Measurements from ENCODE around the gene GABBR2.

GABBR2 gene

DNA sequence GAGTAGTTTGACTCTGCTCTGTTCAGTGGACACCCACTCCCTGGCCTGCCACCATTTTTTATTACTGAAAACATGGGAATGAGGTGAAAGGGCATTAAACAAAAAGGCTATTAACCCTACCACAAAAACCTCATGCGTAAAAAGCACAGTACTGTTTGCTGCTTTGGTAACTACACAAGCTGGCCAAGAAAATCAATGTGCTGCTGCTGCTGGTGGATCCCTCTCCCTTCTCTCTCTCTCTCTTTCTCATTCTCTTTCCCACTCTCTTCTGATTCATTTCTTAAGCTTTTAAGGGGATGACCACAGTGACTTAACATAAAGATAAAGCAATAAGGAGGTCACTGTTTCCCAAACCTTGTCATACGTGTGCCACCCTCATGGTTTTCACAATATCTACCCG lies 270.1 kb downstream of the GABBR2 start:
- DNase-seq (ENCODE audit: low read depth) = no peak

DNA sequence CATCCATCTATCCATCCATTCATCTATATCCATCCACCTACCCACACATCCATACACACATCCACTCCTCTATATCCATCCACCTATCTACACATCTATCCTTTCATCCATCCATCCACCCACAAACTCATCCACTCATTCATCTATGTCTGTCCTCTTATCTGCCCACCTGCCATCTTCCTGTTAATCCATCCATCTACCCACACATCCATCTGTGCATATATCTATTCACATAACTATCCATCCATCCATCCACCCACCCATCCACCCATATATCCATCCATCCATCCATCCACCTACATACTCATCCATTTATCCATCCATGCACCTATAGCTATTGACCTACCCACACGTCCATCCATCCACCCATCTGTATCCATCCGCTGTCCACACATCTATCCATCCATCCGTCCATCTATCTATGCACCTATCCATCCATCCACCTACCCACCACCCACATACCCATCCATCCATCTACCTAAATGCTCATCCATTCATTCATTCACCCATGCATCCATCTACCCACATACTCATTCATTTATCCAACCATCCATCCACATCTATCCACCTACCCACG lies 271.2 kb downstream of the GABBR2 start:
- no peak for DNase-seq (ENCODE audit: low read depth)

DNA sequence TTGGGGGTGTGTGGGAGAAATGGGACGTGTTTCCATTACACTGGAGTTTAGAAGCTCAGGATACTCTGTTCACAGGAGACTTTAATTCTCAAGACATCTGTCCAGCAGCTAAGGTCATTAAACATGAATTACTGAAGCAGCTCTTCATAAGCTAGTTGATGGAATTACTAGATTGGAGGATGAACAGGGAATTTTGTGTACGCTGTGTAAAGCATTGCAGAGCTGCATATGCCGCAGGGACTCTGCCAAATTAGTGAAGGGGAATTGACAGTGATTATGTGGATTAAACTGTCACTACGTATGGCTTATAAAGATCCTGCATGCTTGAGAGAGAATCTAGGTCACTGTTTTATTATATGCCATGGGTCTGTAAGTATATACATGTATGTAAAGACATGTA lies 275.8 kb downstream of the GABBR2 start:
- no peak for DNase-seq (ENCODE audit: low read depth)

DNA sequence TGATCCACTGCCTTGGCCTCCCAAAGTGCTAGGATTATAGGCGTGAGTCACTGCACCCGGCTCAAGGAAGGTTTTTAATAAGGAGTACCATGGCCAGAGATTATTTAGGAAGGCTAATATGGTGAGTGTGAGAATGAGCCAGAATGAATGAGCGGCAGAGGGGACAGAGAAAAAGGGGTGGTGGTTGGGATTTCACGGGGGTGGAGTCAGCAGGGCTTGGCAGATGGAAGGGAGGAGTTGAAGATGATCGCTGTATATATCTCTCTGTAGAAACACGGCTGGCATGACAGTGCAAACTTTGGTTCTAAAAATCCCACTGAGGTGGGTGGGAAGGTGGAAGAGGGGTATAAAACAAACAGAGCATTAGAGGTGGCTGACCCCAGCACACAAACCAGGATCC lies 276.6 kb downstream of the GABBR2 start:
- DNase-seq (ENCODE audit: low read depth) = no peak

DNA sequence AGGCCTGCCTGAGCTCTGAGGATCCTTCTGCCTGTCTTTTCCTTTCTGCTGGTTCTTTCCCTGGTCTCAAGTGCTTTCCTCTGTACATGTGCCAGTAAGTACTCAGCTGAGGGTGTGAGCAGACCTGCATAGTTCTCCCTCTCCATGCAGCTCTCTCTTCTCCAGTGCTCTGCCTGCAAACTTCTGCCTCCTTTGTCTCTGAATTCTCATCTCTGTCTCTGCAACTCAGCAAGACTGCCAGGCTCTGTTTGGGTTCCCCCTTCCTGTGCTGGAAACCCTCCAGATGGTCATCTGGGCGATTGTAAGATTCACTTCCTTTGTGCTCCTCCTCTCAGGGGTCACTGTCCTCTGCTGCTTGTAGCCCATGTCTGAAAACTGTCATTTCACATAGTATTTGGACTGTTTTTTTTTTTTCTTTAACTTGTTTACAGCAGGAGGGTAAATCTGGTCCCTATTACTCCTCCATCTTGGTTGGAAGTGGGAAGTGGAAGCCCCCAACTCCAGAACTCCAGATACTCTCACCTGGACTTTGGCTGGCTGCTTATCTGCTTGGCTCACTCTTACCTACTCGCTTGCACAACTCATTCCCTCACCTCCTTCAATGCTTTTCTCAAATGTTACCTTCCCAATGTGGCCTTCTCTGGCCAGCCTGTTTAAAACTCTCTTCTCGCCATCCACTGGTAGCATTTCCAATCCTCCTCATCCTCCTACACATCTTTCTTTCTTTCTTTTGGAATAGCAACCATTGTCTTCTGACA lies 278.0 kb downstream of the GABBR2 start:
- DNase-seq (ENCODE audit: low read depth) = no peak

DNA sequence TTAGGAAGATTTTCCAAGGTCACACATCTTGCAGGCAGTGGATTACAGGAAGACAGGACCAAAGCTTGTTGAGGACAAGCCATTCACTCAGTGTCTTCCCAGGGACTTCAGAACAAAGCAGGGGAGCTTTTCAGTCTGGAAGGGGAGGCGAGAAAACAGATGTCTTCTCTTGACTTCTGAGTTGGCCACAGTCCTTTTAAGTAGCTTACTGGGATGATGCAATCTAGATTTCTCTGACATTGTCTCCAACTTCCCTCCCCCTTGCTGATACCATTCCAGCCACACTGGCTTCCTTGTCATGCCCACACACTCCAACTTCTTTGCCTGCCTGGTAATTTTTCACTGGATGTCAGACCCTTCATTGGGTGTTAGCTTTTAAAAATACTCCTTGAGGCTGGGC lies 279.1 kb downstream of the GABBR2 start:
- no peak for DNase-seq (ENCODE audit: low read depth)

DNA sequence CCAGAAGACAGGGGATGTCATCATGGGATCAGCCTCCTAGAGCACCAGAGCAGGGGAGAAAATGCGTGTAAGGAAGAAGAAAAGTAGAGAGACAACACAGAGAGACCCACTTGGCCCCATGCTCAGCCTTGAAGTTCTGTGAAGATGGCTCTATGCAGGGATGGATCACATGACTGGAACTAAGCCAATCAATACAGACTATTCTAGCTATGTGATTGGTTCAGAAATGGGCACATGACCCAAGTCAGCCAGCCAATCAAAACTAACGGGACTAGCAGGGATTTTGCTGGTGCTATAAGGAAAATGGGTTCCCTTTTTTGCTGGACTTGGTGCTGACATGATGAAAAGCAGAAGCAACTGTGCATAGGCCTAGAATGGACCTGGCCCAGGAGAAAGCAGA lies 280.3 kb downstream of the GABBR2 start:
- DNase-seq (ENCODE audit: low read depth) = no peak

DNA sequence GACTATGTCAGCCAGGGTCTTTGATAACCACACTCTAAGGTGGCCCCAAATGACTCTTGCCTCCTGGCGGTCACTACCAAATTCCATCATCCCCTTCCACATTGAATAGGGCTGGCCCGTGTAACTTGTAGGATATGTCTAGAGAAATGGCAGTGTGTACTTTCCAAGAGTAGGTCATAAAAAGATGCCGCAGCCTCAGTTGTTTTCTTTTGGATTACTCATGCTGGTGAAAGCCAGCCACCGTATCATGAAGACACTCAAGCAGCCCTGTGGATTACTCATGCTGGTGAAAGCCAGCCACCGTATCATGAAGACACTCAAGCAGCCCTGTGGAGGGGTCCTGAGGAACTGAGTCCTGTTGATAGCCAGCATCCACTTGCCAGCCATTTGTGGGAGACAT lies 281.2 kb downstream of the GABBR2 start:
- no peak for DNase-seq (ENCODE audit: low read depth)

DNA sequence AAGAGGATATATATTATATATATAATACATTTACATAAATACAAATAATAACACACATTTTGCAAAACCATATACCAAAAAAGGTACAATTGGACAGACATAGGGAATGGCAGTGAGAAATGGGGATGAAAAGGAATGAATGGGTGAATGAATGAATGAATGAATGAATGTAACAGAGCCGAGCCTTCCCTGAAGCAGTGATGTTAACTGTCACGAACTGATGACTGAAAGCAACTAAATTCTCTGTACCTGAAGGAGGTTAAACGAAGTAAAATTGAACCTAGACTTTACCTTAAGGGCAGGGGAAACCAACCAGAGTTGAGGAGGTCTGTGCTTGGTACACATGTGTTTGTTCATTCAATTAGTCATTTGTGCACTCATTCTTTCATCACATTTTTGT lies 283.7 kb downstream of the GABBR2 start:
- DNase-seq (ENCODE audit: low read depth) = no peak

DNA sequence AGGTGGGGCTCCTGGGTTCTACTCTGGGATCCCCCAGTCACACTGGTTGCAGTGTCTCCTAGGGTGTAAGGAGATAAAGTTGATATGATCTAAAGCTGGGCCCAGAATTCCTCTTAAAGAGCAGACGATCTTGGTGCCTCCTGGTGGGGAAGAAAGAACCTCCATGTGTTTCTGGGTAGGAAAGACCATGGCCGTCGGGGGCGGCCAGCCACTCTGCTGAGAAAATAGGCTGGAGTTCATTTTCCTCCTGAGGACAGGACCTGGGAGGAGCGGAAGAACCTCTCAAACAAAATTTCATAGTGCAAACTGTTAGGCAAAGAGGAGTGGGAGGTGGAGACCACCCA lies 289.5 kb downstream of the GABBR2 start:
- no peak for DNase-seq (ENCODE audit: low read depth)

DNA sequence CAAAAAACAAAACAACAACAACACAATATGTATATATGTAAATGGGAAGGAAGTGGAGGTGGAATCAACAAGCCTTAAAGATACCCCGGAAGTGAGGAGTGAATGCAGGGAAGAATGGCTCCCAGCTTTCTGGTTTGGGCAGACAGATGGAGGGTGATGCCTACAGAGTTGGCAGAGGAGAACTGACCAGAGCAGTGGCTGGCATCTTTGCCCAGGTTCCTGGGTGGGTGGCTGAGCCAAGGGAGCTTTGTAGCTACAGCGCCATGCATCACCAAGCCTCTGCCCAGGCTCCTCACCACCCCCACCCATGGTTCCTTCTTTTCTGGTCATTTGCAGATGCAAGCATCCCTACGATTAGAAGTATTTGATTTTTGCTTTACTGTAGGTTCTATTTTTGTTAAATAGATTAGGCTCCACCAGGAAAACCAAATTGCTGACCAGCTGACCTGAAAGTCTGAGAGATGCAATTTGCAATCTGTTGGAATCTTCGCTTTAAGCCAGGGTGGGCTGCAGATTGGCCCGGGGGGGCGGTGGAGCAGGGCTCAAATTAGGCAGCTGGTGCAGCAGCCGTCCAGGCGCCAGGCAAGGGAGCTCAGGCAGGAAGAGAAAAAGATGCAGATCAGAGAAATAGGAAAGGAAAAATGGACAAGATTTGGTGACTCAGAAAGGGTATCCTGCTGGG lies 290.0 kb downstream of the GABBR2 start:
- no peak for DNase-seq (ENCODE audit: low read depth)

DNA sequence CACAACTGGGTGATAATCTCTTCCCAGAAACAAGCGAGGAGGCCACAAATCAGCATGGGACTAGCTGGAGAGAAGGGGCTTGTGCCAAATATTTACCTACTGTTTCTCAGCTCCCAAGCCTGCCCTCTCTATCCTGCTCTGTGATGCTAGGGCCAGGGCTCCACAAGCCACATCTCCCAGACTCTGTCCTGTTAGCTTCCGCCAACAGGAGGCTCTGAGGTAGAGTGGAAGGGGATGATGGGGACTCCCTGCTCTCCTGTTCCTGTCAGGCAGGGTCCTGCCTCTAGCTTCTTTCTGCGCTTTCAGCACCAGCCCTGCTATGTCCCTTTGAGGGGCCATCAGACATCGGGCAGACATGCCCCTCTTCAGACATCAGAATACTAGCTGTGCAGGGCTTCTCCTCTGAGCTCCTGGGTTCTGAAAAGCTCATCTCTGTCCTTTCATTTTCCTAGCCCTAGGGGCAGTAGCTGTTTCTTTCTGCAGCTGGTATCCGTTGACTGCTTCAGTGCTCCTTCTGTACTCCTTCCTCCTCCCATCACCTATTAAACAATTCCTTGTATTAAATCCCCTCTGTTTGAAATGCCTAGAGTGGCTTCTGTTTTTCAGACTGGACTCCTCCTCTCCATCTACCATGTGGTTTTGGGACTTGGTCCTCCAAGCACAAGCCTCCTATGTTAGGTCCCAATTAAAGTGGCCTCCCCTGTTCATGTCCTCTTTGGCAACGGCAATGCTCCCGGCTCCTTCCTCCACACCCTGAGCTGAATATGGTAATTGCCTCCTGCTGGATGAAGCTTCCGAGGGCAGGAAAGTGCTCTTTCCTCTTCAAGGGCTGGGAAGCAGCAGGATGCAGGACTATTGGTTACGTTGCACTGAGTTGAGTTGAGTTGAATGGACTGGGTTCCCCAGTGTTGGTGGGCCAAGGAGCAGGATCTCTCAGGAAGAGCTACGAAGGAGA lies 292.2 kb downstream of the GABBR2 start:
- DNase-seq (ENCODE audit: low read depth) = no peak

DNA sequence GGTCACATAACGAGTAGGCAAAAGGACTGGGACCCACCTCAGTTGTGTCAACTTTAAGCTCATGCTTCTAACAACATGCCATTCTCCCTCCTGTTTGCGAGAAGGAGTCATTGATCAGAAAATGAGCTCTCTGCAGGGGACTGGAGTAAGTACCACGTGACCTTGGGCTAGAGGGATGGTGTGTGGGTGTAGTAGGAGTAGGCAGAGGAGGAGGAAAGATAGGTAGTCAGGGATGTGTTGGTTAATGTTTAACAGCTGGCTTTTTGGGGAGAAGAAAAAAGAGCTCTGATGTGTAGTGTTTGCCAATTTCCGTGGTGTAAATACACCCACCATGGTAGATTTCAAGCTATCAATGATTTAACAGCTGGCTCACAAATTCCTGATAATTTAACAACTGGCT lies 293.0 kb downstream of the GABBR2 start:
- no peak for DNase-seq (ENCODE audit: low read depth)

DNA sequence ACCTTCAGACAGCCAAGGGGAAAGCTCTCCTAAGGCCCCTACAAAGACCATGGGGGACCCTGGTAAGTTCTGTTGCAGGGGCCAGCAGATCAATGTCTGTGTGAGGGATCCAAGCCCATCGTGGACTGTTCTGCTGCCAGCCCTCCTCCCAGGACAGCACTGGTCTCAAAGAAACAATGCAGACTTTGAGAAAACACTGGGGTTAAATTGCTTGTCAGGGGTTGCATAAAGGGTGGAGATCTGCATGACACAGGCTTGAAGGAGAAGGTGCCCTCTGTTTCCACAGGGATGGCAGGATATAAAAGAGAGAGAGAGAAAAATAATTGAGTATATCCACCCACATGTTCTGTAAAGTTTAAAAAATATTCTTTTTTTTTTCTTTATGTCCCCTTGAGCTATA lies 295.7 kb downstream of the GABBR2 start:
- DNase-seq (ENCODE audit: low read depth) = no peak

DNA sequence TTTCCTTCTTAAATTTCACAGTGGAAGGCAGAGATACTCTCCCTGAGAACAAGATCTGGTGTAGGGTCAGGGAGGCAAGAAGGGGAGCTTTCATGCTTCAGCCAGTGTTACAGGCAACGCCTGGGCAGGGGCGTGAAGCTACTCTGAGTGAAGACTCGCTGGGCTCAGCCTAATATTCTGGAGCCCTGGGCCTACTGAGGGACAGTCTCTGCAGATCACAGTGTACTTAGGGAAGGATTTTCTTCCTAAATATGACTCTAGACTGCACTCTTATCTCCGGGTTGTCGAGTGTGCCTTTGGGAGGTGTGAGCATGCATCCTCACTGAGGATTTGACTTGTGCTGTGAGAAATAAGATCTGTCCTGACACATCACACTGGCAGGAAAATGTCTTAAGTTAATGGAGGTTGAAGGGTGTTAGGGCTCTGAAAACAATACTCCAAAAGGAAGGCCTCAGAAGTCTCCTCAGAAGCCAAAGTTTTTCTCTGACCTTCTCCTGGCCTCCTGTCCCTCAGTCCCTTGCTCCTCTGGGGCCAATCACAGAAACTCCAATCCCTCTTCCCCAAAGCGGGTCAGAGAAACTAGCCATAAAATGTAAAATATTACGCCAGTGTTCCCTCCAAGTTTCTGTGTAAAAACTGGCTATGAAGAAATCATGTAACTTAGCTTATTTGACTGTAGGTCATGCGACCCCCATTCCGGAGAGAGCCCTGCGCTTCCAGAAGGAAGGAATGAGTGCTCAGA lies 296.5 kb downstream of the GABBR2 start:
- no peak for DNase-seq (ENCODE audit: low read depth)

DNA sequence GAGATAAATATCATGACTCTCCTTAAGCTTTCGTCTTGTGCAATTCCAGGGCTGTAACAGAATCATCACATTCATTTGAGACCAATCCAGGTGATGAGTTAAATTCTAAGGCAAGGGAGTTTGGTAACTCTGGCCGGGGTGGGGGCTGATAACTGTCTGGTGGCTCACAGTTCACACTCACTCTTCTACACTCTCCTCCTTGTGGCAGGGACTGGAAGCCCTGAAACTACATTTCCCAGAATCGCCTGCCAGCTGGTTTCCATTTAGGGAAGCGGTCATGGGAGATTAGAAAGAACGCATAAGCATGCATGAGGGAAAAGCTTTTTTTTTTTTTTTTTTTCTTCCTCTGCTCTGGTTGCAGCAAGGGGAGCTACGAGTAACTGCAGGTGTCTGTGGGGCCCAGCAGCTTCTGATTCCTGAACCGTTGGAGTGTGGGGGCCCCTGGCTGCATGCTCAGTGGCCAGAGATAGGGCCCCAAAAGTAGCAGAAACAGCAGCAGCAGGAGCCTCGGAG lies 298.5 kb downstream of the GABBR2 start:
- DNase-seq (ENCODE audit: low read depth) = no peak

DNA sequence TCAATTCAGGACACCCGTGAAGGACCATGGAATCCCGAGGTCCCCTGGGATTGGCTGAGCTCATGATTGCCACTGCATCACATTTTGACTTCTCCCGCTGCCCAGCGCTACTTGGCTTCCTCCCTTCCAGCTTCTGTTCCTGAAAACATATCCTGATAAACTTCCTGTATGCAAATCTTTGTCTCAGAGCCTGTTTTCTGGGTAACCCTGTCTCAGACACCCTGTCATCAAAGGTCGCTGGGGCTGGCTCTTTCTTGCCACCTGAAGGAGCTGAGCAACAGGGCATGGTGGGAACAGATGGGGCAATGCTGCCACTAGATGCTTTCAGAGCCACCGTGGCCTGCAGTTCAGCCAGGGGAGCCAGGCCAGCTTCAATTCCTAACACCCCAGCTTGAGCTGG lies 299.0 kb downstream of the GABBR2 start:
- DNase-seq (ENCODE audit: low read depth) = no peak

DNA sequence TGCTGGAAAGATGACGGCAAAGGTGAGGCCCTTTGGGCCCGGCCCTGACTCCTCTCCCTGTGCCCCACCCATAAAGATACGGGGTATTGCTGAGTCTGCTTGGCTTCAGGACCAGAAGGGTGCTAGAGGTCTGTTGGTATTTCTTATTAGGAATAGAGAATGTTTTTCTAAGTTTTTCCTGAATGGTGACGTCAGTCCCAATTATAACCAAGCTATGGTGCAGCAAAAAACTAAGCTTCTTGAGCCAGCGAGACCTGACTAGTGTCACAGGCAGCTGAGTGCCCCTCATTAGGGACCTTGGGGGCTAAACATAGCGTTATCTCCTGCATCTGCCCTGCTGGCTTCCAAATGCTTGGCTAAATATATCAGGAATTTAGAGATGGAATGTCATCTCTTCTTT lies 302.3 kb downstream of the GABBR2 start:
- DNase-seq (ENCODE audit: low read depth) = no peak

DNA sequence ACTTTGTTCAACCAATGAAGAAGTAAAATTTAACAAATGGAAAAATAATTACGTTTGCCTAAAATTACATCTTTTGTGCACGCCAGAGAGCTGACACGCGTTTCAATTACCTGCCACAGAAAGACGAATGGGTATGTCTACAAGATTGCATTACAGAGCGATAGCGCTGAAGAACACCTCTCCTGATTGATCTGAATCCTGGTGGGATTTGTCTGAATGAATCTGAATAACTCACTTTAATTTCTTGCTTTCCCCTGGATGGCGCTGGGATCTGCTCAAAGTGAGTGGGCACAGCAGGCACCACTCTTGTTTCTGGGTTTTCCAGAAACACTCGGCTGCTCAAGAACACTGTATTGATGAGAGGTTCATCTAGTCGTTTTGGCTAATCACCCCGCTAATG lies 304.5 kb downstream of the GABBR2 start:
- DNase-seq (ENCODE audit: low read depth) = no peak

DNA sequence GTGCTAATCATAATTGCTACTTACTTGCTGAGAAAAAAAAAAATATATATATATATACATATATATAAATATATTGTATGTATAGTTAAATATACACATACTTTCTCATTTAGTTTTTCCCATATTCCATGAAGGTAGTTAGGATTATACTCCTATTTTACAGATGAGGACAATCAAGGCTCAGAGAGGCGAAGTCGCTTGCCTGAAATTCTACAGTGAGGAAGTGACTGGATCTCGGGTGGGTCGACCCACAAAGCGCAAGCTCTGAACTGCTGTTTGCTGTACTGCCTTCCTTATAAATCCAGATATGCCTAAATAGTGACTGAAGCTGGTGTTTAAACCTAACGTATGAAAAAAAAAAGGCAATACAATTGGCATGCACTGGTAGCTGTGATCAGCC lies 305.0 kb downstream of the GABBR2 start:
- no peak for DNase-seq (ENCODE audit: low read depth)

DNA sequence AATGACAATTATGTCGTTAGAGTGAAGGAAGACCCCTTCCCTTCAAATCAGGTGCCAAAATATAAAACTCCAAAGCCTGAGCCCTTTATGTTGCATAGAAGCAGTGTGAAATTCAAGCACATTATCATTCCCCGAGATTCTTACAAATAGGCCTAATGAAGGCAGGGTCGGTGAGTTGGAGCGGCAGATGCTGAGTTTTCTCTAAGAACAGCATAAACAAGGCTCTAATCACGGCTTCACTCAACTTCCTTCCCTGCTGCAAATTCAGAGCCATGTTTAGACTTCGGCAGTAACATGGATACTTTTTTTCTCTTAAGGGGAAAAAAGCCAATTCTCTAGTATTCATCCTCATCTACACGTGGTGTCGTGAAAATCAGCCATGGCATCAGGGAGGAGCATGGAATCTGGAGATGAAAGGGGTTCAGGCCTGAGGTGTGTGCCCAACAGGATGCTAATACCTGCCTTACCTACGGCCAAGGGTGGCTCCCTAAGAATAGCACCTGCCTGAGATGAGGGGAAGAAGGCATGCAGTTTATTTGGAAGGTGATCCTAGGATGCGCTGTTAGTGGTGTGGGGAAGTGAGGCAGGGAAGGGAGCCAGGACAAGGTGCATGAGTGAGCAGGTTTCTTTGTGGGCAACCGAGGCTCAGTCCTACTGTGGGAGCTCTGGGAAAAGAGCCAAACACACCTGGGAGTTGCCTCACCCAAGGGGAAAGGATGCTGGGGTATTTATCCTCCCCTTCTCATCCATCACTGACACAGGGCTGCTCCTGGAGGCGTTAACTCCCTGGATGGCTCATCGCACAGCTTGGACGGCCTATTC lies 306.5 kb downstream of the GABBR2 start:
- no peak for DNase-seq (ENCODE audit: low read depth)
